ENCODE measurements around the gene CPS1. TPM values are rescaled to one million over a fixed set of nuclear protein-coding genes. Genes with fewer than 3 reads are reported as not detected.

The CPS1 gene
- total RNA-seq, result 1.3 and 4.8 TPM in 2 replicates

DNA sequence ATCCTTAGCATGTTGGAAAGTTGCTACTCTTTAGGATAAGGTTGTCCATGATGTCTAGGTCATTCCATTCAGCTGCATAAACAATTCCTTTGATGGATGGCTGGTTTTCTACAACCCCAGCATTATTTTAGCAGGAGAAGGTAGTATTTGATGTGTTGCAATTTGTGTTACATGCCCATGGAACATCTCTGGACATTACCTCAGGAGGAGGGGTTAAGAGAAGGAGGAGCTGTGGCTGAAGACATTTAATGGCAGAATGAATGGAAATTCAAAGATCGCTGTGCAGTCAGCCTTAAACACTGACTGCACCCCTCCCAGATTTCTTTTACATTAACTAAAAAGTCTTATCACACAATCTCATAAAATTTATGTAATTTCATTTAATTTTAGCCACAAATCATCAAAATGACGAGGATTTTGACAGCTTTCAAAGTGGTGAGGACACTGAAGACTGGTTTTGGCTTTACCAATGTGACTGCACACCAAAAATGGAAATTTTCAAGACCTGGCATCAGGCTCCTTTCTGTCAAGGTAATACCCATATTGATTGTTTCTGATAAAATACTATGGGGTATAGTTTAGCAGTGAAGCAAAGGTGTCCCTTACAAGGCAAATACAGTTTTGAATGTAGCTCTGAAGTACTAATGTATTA, at the start of gene CPS1:
Gene CPS1 (plus strand): TSS at position 271 of the 652 bp plus-strand sequence. CDS start 135 bp downstream, at position 406.

Other genes with a start within 250 kb of the CPS1 start
- gene MYL1, start 241.4 kb upstream of the CPS1 start, total RNA-seq, result 0.13 TPM in 1 of 2 replicates, not detected in the other
- gene LANCL1, start 79.8 kb upstream of the CPS1 start, total RNA-seq, result 20.5 and 36.8 TPM in 2 replicates